HepG2 (cell line): ENCODE results near the gene NECTIN3. TPM values are rescaled to one million over a fixed set of nuclear protein-coding genes. Genes with fewer than 3 reads are reported as not detected.

Experiments used
- ATAC-seq: fragments of 200-7000 bp; cut with Tn5 transposase; 3 replicates; pipeline ENCODE4 v1.9.1; 2020; ENCODE audit warnings: mild to moderate bottlenecking, moderate library complexity
- BruUV-seq: library from RNA; stranded (reverse); fragments of 400-500 nt; replicated peaks from 2 replicates; lab custom pipeline; 2021; lab: Mats Ljungman, UMichigan
- CTCF ChIA-PET: fragments of 300-600 bp; formaldehyde crosslinking; extraction: SDS; loops from one replicate; lab custom pipeline; 2021; ENCODE audit warnings: low total read pairs, inconsistent platforms, low intra/inter-chr PET ratio; lab: Yijun Ruan, JAX
- POLR2A ChIA-PET: fragments of 350-600 bp; sonication (Branson Sonifier 250); formaldehyde crosslinking; loops from one replicate; lab custom pipeline; 2020; ENCODE audit warnings: antibody characterized with exemption, inconsistent platforms; lab: Yijun Ruan, JAX
- DNase-seq: peaks from one replicate; pipeline ENCODE4 v3.0.0-alpha.2; 2015; ENCODE audit warnings: low spot score
- FAIRE-seq: peaks from 3 replicates; lab custom pipeline; 2011; peaks lifted over from hg19 to GRCh38; lab: Jason Lieb, UNC
- H2AFZ ChIP-seq: one replicate; pipeline ENCODE4 v1.6.1; 2011; ENCODE audit warnings: low read length, inconsistent platforms
- H3K27ac ChIP-seq: fragments of 300-600 bp; 3 replicates; pipeline ENCODE4 v1.8.0; 2011; ENCODE audit warnings: mixed run types, mild to moderate bottlenecking, mixed read lengths, low read length, inconsistent platforms; ENCODE audit not compliant: insufficient read depth; ENCODE audit errors: extremely low read length
- H3K27me3 ChIP-seq, 2 experiments: fragments of 200-600 bp in 1 of 2; 2 replicates in 1 of 2; 3 replicates in 1 of 2; pipeline versions ENCODE4 v1.6.0 to v1.8.0; 2011; ENCODE audit warnings: low read length in 2 of 2, mild to moderate bottlenecking in 2 of 2, moderate library complexity in 2 of 2, inconsistent platforms in 1 of 2; ENCODE audit not compliant: insufficient read depth in 2 of 2, control insufficient read depth in 1 of 2
- H3K36me3 ChIP-seq, 2 experiments: fragments of 200-600 bp in 1 of 2; replicated peaks in 1 of 2; 2 replicates in 1 of 2; 3 replicates in 1 of 2; pipeline versions ENCODE4 v1.5.1 to v1.8.0; 2011; ENCODE audit warnings: low read length in 2 of 2, inconsistent platforms in 1 of 2; ENCODE audit not compliant: insufficient read depth in 2 of 2, control insufficient read depth in 1 of 2
- H3K4me1 ChIP-seq: 2 replicates; pipeline ENCODE4 v1.5.1; 2012; ENCODE audit warnings: low read length, inconsistent platforms; ENCODE audit not compliant: insufficient read depth
- H3K4me2 ChIP-seq: 2 replicates; pipeline ENCODE4 v1.6.0; 2011; ENCODE audit warnings: low read depth, low read length, inconsistent platforms
- H3K4me3 ChIP-seq, 3 experiments: fragments of 200-600 bp in 1 of 3; sonication (generic), shearing (Covaris generic) in 1 of 3; replicated peaks in 1 of 3; 2 replicates each; pipeline ENCODE4 v1.5.1; 2011 to 2016; ENCODE audit warnings: low read length in 3 of 3, inconsistent platforms in 2 of 3, low read depth in 2 of 3, mild to moderate bottlenecking in 2 of 3, control low read depth in 1 of 3, mixed read lengths in 1 of 3; ENCODE audit not compliant: insufficient read depth in 1 of 3
- H3K79me2 ChIP-seq: one replicate; pipeline ENCODE4 v1.6.1; 2011; ENCODE audit warnings: low read length, inconsistent platforms; ENCODE audit not compliant: insufficient read depth
- H3K9ac ChIP-seq: 2 replicates; pipeline ENCODE4 v1.6.0; 2011; ENCODE audit warnings: mild to moderate bottlenecking, low read depth, low read length, inconsistent platforms; ENCODE audit not compliant: insufficient read depth
- H3K9me3 ChIP-seq: 2 replicates; pipeline ENCODE4 v1.5.1; 2012; ENCODE audit warnings: mild to moderate bottlenecking, low read length
- H4K20me1 ChIP-seq: 2 replicates; pipeline ENCODE4 v1.6.0; 2011; ENCODE audit warnings: inconsistent platforms, mild to moderate bottlenecking, low read length, moderate library complexity; ENCODE audit not compliant: insufficient read depth
- GABPA ChIP-seq, 2 experiments: IDR thresholded peaks; 2 replicates each; pipeline ENCODE4 v1.6.1; 2011 to 2016; ENCODE audit warnings: low read depth in 2 of 2, low read length in 1 of 2, missing biosample characterization in 1 of 2, missing genetic modification characterization in 1 of 2
- MED13 ChIP-seq: sonication (generic); formaldehyde crosslinking; IDR thresholded peaks from 2 replicates; pipeline ENCODE4 v1.5.0; 2020; ENCODE audit warnings: missing genetic modification reagents
- PRDM4 ChIP-seq: sonication (generic); formaldehyde crosslinking; IDR thresholded peaks from 2 replicates; pipeline ENCODE4 v1.9.0; 2021; ENCODE audit warnings: missing genetic modification reagents, borderline replicate concordance
- SIX1 ChIP-seq: sonication (generic); formaldehyde crosslinking; IDR thresholded peaks from 2 replicates; pipeline ENCODE4 v1.4.0; 2020; ENCODE audit warnings: missing genetic modification reagents, borderline replicate concordance
- SRY ChIP-seq: sonication (generic); formaldehyde crosslinking; IDR thresholded peaks from 2 replicates; pipeline ENCODE4 v1.8.0; 2022; ENCODE audit warnings: mild to moderate bottlenecking, missing genetic modification reagents
- ZBTB7A ChIP-seq: sonication (generic); formaldehyde crosslinking; IDR thresholded peaks from 2 replicates; pipeline ENCODE4 v1.8.0; 2022; ENCODE audit warnings: mild to moderate bottlenecking, missing genetic modification reagents
- ZKSCAN8 ChIP-seq: IDR thresholded peaks from 2 replicates; pipeline ENCODE4 v1.6.1; 2016; ENCODE audit warnings: borderline replicate concordance, missing genetic modification reagents, missing compliant biosample characterization
- ZNF550 ChIP-seq: sonication (generic); formaldehyde crosslinking; IDR thresholded peaks from 2 replicates; pipeline ENCODE4 v1.4.0; 2020; ENCODE audit warnings: mild to moderate bottlenecking, missing genetic modification reagents, borderline replicate concordance
- ZNF570 ChIP-seq: sonication (generic); formaldehyde crosslinking; IDR thresholded peaks from 2 replicates; pipeline ENCODE4 v1.4.0; 2020; ENCODE audit warnings: mild to moderate bottlenecking, missing genetic modification reagents, borderline replicate concordance
- WGBS: methylation state at CpG from one replicate; pipeline ENCODE4 v1.1.6; 2017; ENCODE audit warnings: low lambda C conversion rate; 5-methylcytosine and 5-hydroxymethylcytosine counted together
- in situ Hi-C: cut with HindIII; loops from 2 replicates; pipeline ENCODE4 v1.10.0; 2017; ENCODE audit warnings: low pct_unique_long_range_greater_than_20kb; ENCODE audit not compliant: extremely low pct_ligation_motif_present
- intact Hi-C: fragments of 100-400 bp; cut with micrococcal nuclease; formaldehyde crosslinking; loops from one replicate; pipeline ENCODE4 v1.10.0; 2022; ENCODE audit not compliant: unreplicated experiment
- polyA plus RNA-seq, 8 experiments: library from polyadenylated mRNA; depleted of rRNA in 3 of 8; stranded (reverse) in 7 of 8; unstranded in 1 of 8; fragments of >200 nt; fragmentation: Illumina TruSeq in 4 of 8; extraction: Trizol in 4 of 8; gene quantifications; 2 replicates each; pipeline versions ENCODE4 v1.2.1 to v1.2.3, GENCODE V29; 2011 to 2016; ENCODE audit warnings: low read depth in 4 of 8, missing spikeins in 1 of 8, mixed read lengths in 1 of 8; ENCODE audit not compliant: insufficient read depth in 1 of 8
- total RNA-seq, 5 experiments: library from RNA; depleted of rRNA; stranded (reverse); fragments of >200 nt; fragmentation: Illumina TruSeq; extraction: Trizol; gene quantifications; 2 replicates each; pipeline ENCODE4 v1.2.3, GENCODE V29; 2016; ENCODE audit warnings: low read depth in 1 of 5

The NECTIN3 gene
- total and polyA plus RNA-seq, 2 of the 13 experiments (the other 11 are each of a cell fraction or from before 2014, with no cell fraction given) = 10.4 to 45.1 TPM

GRCh38 chr3:111237946-111238345, 166.3 kb downstream of the NECTIN3 start:
- TF ChIP-seq ZNF550 (no peak), GABPA (IDR thresholded peaks at IDR 0.05; ENCODE audit: low read depth, low read length) (no peak), GABPA (CRISPR knock-in tag; IDR thresholded peaks at IDR 0.05; ENCODE audit: low read depth) (no peak), ZNF570 (CRISPR knock-in tag) (no peak), MED13 (CRISPR knock-in tag) (no peak), SRY (CRISPR knock-in tag) (no peak), PRDM4 (CRISPR knock-in tag) (no peak), ZBTB7A (CRISPR knock-in tag) (no peak), ZKSCAN8 (CRISPR knock-in tag) (no peak), SIX1 (no peak)
- TF ChIP-seq, all 625 proteins: peak for 0
- no TSS peak for BruUV-seq
- FAIRE-seq = no peak
- H3K27me3 ChIP-seq = no peaks in the 10 kb centered on the region
- ATAC-seq = no peak
- ChIA-PET POLR2A (no interaction called here), CTCF (no interaction called here)
- 3% methylated on average over 1 of the region's 1 CpG for WGBS
- H3K4me1 ChIP-seq = no peaks in the 10 kb centered on the region
- intact Hi-C loops = no loop called here
- no peak for DNase-seq
- in situ Hi-C loops = no loop called here
- H3K4me3 ChIP-seq = no peak overlapping the region
- no peak overlapping the region for H3K27ac ChIP-seq
- no peak overlapping the region for H2AFZ ChIP-seq
- H4K20me1 ChIP-seq = no peaks in the 10 kb centered on the region
- no peak overlapping the region for H3K4me2 ChIP-seq
- no peak overlapping the region for H3K9ac ChIP-seq
- H3K9me3 ChIP-seq = no peaks in the 10 kb centered on the region
- no peaks in the 10 kb centered on the region for H3K36me3 ChIP-seq
- H3K79me2 ChIP-seq = no peaks in the 10 kb centered on the region
